Keratinocyte (primary cell): ENCODE data around the gene SPEM2. TPM values are rescaled to one million over a fixed set of nuclear protein-coding genes. Genes with fewer than 3 reads are reported as not detected.

ENCODE experiments used
- DNase-seq: peaks from one replicate; pipeline ENCODE4 v3.0.0-alpha.2; 2011; ENCODE audit warnings: low read depth, missing footprints, low spot score
- FAIRE-seq: peaks from 2 replicates; lab custom pipeline; 2011; peaks lifted over from hg19 to GRCh38; lab: Jason Lieb, UNC
- H2AFZ ChIP-seq: 2 replicates; pipeline ENCODE4 v1.6.0; 2012; ENCODE audit warnings: low read length, control low read depth, inconsistent platforms; ENCODE audit not compliant: control insufficient read depth
- H3K27ac ChIP-seq: 2 replicates; pipeline ENCODE4 v1.5.1; 2011; ENCODE audit warnings: low read length; ENCODE audit not compliant: control insufficient read depth, insufficient read depth
- H3K27me3 ChIP-seq: 3 replicates; pipeline ENCODE4 v1.6.0; 2011; ENCODE audit warnings: low read length; ENCODE audit not compliant: control insufficient read depth, insufficient read depth; ENCODE audit errors: extremely low read depth
- H3K36me3 ChIP-seq, 2 experiments: 2 replicates in 1 of 2; 3 replicates in 1 of 2; pipeline ENCODE4 v1.5.1; 2011; ENCODE audit warnings: low read length in 2 of 2, mild to moderate bottlenecking in 1 of 2; ENCODE audit not compliant: control insufficient read depth in 2 of 2, insufficient read depth in 2 of 2; ENCODE audit errors: extremely low read depth in 1 of 2
- H3K4me1 ChIP-seq: 3 replicates; pipeline ENCODE4 v1.5.1; 2011; ENCODE audit warnings: low read length; ENCODE audit not compliant: control insufficient read depth, insufficient read depth; ENCODE audit errors: extremely low read depth
- H3K4me2 ChIP-seq: 3 replicates; pipeline ENCODE4 v1.6.0; 2011; ENCODE audit warnings: low read depth, low read length; ENCODE audit not compliant: control insufficient read depth, insufficient read depth; ENCODE audit errors: extremely low read depth
- H3K4me3 ChIP-seq, 3 experiments: fragments of 200-600 bp in 1 of 3; sonication (generic) in 1 of 3; 2 replicates in 2 of 3; 3 replicates in 1 of 3; pipeline ENCODE4 v1.5.1; 2011 to 2016; ENCODE audit warnings: low read length in 3 of 3, mild to moderate bottlenecking in 3 of 3, control low read depth in 2 of 3, inconsistent platforms in 1 of 3, low read depth in 1 of 3, mixed read lengths in 1 of 3, mixed run types in 1 of 3, moderate library complexity in 1 of 3; ENCODE audit not compliant: control insufficient read depth in 2 of 3, insufficient read depth in 2 of 3; ENCODE audit errors: extremely low read depth in 1 of 3
- H3K79me2 ChIP-seq: 2 replicates; pipeline ENCODE4 v1.6.0; 2012; ENCODE audit warnings: low read length; ENCODE audit not compliant: control insufficient read depth, insufficient read depth
- H3K9ac ChIP-seq: 3 replicates; pipeline ENCODE4 v1.6.0; 2011; ENCODE audit warnings: low read length; ENCODE audit not compliant: control insufficient read depth, insufficient read depth; ENCODE audit errors: extremely low read depth
- H3K9me1 ChIP-seq: 3 replicates; pipeline ENCODE4 v1.6.0; 2011; ENCODE audit warnings: low read length; ENCODE audit not compliant: control insufficient read depth, insufficient read depth; ENCODE audit errors: extremely low read depth
- H3K9me3 ChIP-seq: 2 replicates; pipeline ENCODE4 v1.5.1; 2012; ENCODE audit warnings: low read depth, low read length; ENCODE audit not compliant: control insufficient read depth
- H4K20me1 ChIP-seq: 3 replicates; pipeline ENCODE4 v1.6.0; 2011; ENCODE audit warnings: low read length; ENCODE audit not compliant: control insufficient read depth, insufficient read depth; ENCODE audit errors: extremely low read depth
- EZH2 ChIP-seq: IDR thresholded peaks from one replicate; pipeline ENCODE4 v1.6.1; 2012; ENCODE audit warnings: inconsistent platforms, mild to moderate bottlenecking, low read length, moderate library complexity
- dilution Hi-C: fragments of 300-500 bp; cut with MboI; formaldehyde crosslinking; loops from one replicate; pipeline ENCODE4 v1.7.0; 2020; ENCODE audit warnings: low sequenced_read_pairs; ENCODE audit not compliant: extremely low pct_ligation_motif_present
- polyA plus RNA-seq, 5 experiments: library from polyadenylated mRNA; depleted of rRNA in 3 of 5; stranded (reverse) in 3 of 5; stranded (forward) in 1 of 5; unstranded in 1 of 5; fragments of >200 nt; gene quantifications; 1 replicate in 1 of 5; 2 replicates in 3 of 5; 3 replicates in 1 of 5; pipeline versions ENCODE4 v1.2.1 to v1.2.3, GENCODE V29; 2011 to 2012; ENCODE audit warnings: missing spikeins in 2 of 5, low read depth in 1 of 5, low replicate concordance in 1 of 5
- TF ChIP-seq, protein P1 (sequence below), 3 experiments: IDR thresholded peaks in 1 of 3; conservative IDR thresholded peaks in 1 of 3; optimal IDR thresholded peaks in 1 of 3; 2 replicates in 2 of 3; 3 replicates in 1 of 3; pipeline versions ENCODE3 to v1.5.1; 2011; ENCODE audit warnings: low read length in 3 of 3, mild to moderate bottlenecking in 3 of 3, moderate library complexity in 2 of 3, control low read depth in 1 of 3, inconsistent platforms in 1 of 3; ENCODE audit not compliant: insufficient read depth in 2 of 3; ENCODE audit errors: extremely low read depth in 1 of 3

The SPEM2 gene
- polyA plus RNA-seq, 1 donor (not counting 4 experiments of a cell fraction or from before 2014, with no cell fraction given): not detected

- Histone ChIP-seq H3K4me3 (no peak overlapping the region), H3K27me3 (no peaks in the 10 kb centered on the region), H3K79me2 (no peaks in the 10 kb centered on the region), H4K20me1 (no peaks in the 10 kb centered on the region), H2AFZ (no peak overlapping the region), H3K36me3 (no peaks in the 10 kb centered on the region), H3K9me1 (no peaks in the 10 kb centered on the region), H3K9ac (no peak overlapping the region), H3K4me1 (no peaks in the 10 kb centered on the region), H3K4me2 (no peak overlapping the region), H3K27ac (no peak overlapping the region), H3K9me3 (no peaks in the 10 kb centered on the region)
- FAIRE-seq (no peak), DNase-seq (no peak)
- dilution Hi-C loops: no loop called here
- TF ChIP-seq EZH2: no peak
These were observed 340 bp downstream of the SPEM2 start for GRCh38 chr17:7425756-7426155.

GRCh38 chr17:7426203-7426863, 917 bp downstream of the SPEM2 start:
- H3K4me2 ChIP-seq: no peak overlapping the region
- FAIRE-seq: no peak
- TF ChIP-seq, protein P1, sequence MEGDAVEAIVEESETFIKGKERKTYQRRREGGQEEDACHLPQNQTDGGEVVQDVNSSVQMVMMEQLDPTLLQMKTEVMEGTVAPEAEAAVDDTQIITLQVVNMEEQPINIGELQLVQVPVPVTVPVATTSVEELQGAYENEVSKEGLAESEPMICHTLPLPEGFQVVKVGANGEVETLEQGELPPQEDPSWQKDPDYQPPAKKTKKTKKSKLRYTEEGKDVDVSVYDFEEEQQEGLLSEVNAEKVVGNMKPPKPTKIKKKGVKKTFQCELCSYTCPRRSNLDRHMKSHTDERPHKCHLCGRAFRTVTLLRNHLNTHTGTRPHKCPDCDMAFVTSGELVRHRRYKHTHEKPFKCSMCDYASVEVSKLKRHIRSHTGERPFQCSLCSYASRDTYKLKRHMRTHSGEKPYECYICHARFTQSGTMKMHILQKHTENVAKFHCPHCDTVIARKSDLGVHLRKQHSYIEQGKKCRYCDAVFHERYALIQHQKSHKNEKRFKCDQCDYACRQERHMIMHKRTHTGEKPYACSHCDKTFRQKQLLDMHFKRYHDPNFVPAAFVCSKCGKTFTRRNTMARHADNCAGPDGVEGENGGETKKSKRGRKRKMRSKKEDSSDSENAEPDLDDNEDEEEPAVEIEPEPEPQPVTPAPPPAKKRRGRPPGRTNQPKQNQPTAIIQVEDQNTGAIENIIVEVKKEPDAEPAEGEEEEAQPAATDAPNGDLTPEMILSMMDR (optimal IDR thresholded peaks at IDR 0.05 in 1 of 3, IDR thresholded peaks at IDR 0.05 in 1 of 3, conservative IDR thresholded peaks at IDR 0.05 in 1 of 3; ENCODE audit: extremely low read depth in 1 of 3, insufficient read depth in 2 of 3, low read length in 3 of 3): no peak
- TF ChIP-seq EZH2: no peak
- no peaks in the 10 kb centered on the region for H3K9me3 ChIP-seq
- H3K4me1 ChIP-seq: no peaks in the 10 kb centered on the region
- H4K20me1 ChIP-seq: no peaks in the 10 kb centered on the region
- H2AFZ ChIP-seq: no peak overlapping the region
- H3K4me3 ChIP-seq: no peak overlapping the region
- no peaks in the 10 kb centered on the region for H3K9me1 ChIP-seq
- no peaks in the 10 kb centered on the region for H3K36me3 ChIP-seq
- no peak overlapping the region for H3K9ac ChIP-seq
- DNase-seq: no peak
- no peaks in the 10 kb centered on the region for H3K79me2 ChIP-seq
- H3K27ac ChIP-seq: no peak overlapping the region
- dilution Hi-C loops: no loop called here
- no peaks in the 10 kb centered on the region for H3K27me3 ChIP-seq
